ENCODE results near the gene URM1. TPM values are rescaled to one million over a fixed set of nuclear protein-coding genes. Genes with fewer than 3 reads are reported as not detected.
"Not testable (repeated sequence)": the region's sequence is repeated elsewhere in the genome, so short reads cannot be mapped to it uniquely, and the experiment has no call there.

Gene URM1
- total RNA-seq, 1 donor from 2014 or later, result 18.9 TPM

- no peak for DNase-seq
Measured at GRCh38 chr9:128409450-128409849, 38.3 kb downstream of the URM1 start.

GRCh38 chr9:128409978-128410377 lies 38.8 kb downstream of the URM1 start:
- DNase-seq, result no peak

DNA sequence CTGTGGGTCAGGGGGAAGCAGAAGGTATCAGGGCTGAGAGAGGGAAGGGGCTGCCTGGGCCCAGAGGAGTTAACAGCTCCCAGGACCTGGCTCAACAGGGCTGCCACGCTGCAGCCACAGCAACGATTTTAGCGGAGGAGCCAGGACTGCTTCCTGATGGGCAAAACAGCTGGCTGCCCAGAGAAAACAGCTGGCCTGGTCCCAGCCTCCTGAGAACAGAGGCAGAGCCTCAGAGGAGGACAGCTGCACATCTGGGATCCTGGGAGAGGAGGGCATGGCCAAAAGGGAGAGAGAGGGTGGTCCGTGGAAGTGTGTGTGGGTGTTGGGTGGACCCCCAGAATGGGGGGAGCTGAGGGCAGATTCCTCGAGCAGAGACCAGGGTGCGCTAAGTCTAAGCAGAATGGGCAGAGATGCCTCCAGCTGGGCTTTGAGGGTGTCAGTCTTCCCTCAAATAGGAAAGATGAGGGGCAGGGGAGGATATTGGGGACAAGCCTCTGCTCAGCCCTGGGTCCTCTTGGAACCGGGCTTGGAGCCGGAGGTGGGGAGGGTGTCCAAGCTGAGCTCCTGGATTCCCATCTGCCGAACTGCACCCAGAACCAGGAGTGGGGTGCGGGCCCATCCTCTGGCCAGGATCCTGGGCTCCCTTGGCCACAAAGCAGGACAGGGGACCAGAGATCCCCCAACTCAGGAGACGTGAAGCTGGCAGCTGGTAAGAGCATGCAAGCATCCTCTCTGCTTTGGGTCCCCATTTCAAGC lies 40.4 kb downstream of the URM1 start:
- DNase-seq, result no peak

DNA sequence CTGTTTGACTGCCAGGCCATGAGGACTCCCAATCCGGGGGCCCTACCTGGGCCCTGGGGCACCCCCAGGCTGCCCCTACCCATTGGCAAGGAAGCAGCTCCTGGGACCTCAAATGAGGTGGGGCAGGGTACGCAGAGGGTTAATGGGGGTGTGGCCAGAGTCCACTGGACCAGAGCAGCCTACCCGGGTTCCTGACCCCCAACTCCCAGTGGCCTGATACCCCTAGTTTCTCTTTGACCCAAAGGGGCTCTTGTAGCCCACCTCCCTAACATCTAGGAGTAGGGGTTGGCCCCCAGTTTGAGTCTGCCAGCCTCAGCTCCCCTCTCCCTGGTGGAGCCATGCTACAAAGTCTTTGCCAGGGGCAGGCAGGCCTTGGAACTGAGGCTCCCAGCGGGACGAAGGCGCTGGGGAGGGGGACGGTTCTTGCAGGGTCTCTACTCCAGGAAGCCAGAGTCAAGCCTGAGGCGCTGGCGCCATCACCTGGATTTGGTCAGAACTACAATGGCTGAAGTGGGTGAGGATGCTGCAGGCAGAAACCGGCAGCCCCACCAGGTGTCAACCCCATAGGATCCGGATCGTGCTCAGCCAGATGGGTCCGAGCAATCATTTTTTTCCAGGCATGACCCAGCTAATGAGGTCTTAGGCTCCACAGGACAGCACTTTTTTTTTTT lies 41.1 kb downstream of the URM1 start:
- DNase-seq, result no peak

DNA sequence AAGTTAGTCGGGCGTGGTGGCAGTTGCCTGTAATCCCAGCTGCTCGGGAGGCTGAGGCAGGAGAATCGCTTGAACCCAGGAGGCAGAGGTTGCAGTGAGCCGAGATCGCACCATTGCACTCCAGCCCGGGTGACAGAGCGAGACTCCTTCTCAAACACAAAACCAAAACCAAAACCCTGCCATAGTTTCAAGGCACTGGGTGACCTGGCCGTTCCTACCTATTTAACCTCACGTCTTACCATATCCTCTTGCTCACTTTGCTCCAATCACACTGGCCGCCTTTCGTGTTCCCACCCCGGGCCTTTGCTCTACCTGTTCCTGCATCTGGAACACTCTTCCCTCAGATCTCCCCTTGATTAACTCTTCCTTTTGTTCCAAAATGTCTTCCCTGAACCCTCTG lies 42.6 kb downstream of the URM1 start:
- not testable (repeated sequence) for DNase-seq

- no peak for DNase-seq
Measured at GRCh38 chr9:128414461-128414860, 43.3 kb downstream of the URM1 start.

DNA sequence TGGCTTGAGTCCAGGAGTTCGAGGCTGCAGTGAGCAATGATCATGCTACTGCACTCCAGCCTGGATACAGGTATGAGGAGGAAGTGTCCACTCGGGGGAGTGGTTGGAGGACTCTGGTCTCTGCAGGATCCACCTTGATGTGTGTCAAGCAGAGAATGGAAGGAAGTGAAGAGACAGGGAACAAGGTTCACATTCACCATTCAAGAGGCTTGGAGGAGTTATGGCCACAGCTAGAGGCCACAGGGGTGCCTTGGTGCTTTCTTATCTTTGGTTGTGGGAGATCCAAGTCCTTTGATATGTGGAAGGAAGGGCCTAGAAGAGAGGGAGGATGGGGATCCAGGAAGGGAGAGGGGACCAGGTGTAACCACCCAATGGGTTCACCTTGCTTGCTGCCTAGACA lies 44.1 kb downstream of the URM1 start:
- no peak for DNase-seq

DNA sequence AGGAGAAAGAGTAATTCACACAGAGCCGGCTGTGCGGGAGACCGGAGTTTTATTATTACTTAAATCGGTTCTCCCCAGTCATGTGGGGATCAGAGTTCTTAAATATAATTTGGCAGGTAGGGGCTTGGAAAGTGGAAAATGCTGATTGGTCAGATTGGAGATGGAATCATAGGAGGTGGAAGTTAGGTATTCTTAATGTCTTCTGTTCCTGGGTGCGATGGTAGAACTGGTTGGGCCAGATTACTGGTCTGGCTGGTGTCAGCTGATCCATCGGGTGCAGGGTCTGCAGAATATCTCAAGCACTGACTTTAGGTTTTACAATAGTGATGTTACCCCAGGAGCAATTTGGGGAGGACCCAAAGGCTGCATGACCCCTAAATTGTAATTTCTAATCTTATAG lies 44.8 kb downstream of the URM1 start:
- DNase-seq, result no peak

DNA sequence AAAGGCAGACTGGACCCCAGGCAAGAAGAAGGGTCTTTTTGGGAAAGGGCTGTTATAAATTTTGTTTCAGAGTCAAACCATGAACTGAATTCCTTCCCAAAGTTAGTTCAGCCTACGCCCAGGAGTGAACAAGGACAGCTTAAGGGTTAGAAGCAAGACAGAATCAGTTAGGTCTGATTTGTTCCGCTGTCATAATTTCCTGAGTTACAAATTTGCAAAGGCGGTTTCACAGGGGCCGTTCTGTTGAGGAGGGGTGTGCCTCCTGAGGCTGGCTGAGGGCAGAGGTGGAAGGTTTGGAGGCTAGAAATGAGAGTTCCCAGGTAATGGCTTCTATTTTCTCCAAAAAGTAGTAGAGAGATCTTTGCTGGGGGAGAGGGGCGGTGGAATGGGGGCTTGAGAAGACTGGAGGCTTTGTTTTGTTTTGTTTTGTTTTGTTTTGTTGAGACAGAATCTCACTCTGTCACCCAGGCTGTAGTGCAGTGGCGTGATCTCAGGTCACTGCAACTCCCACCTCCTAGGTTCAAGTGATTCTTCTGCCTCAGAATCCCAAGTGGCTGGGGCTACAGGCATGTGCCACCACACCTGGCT lies 45.4 kb downstream of the URM1 start:
- DNase-seq, result no peak

GRCh38 chr9:128419061-128419925 lies 48.1 kb downstream of the URM1 start:
- DNase-seq, result peak; percentile 27

DNA sequence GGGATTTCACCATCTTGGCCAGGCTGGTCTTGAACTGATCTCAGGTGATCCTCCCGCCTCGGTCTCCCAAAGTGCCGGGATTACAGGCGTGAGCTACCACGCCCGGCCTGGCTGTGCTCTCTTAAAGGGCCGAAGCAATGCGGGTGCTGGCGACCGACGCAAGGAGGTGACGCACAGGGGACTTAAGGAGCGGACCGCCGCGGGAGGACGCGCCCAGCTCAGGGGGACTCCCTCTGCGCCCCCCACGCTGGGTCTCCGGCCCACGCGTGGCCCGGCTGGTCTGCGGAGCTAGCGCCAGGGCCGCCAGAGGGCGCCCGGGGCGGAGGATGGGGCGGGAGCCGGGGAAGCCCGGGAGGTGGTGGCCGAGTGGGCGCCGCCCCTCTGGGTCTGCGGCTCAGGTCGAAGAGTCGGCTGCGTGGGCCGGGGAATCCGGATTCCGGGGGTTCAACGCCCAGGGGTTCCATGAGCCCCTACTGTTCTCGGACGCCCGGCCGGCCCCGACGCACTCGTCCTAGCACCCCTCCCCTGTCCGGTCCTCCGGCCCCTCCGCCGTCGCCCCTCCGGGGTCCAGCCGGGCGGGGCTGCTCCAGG lies 49.0 kb downstream of the URM1 start:
- DNase-seq, result peak; percentile 33

- no peak for DNase-seq
Measured at GRCh38 chr9:128420651-128421481, 49.7 kb downstream of the URM1 start, which contains the start of gene CERCAM. Gene CERCAM, plus strand, starts transcription at chr9:128420857. Its CDS starts 21 bp downstream, at chr9:128420878.

DNA sequence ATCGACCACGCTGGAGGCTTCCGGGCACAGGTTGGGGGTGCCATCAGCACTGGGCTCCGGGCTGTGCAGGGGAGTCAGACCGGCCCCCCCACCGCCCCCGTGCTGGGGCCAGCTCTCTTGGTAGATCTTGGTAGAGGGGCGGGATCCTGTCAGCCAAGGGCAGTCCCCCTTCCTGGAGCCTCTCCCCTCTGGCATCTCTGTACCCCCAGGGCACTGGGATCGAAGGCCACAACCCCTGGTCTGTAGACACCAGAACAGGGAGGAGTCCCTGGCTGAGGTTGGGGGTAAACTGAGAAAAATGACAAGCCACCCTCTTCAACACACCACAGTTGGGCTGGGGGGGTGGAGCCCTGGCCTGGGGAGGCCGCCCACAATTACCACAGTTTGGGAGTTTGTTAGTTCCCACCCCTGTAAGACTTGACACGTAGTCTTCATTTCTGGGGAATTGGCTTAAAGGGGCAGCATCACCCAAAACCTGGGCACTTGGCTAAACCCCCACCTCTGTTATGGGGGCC lies 50.4 kb downstream of the URM1 start:
- DNase-seq, result no peak

GRCh38 chr9:128422022-128422782 lies 51.0 kb downstream of the URM1 start:
- not testable (repeated sequence) for DNase-seq

DNA sequence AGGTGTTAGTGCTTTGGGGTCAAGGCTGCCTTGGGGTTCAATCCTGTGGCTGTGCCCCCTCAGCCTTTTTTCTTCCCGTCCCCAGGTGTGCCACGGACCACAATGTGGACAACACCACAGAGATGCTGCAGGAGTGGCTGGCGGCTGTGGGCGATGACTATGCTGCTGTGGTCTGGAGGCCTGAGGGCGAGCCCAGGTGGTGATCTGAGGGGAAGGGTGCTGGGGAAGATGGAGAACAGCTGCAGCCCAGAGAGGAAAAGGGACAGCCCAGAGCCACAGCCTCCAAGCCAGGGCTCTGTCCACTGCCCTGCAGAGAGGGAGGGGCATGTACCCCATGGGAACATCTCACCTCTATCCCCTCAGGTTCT lies 51.6 kb downstream of the URM1 start:
- DNase-seq, result no peak

DNA sequence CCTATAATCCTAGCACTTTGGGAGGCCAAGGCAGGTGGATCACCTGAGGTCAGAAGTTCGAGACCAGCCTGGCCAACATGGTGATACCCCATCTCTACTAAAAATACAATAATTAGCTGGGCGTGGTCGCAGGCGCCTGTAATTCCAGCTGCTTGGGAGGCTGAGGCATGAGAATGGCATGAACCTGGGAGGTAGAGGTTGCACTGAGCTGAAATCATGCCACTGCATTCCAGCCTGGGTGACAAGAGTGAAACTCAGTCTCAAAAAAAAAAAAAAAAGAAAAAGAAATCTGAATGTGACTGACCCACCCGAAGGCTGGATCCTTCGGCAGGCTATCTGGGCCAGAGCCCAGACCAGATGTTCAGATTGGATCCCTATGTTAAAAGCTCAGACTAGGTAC lies 52.2 kb downstream of the URM1 start:
- DNase-seq, result not testable (repeated sequence)

- DNase-seq, result no peak
Measured at GRCh38 chr9:128424268-128424780, 53.1 kb downstream of the URM1 start.

- no peak for DNase-seq
Measured at GRCh38 chr9:128428644-128429512, 57.7 kb downstream of the URM1 start.

All from skin of body (tissue), 2 donors.